Testis (tissue), 2 donors: ENCODE measurements around the gene NOC2L.

ENCODE experiments used
- POLR2A ChIP-seq: fragments of 450-650 bp; IDR thresholded peaks from one replicate; pipeline ENCODE4 v1.6.1; 2017; ENCODE audit warnings: antibody characterized with exemption, mild to moderate bottlenecking, moderate library complexity
- TF ChIP-seq, protein P1 (sequence below), 3 experiments: fragments of 450-650 bp in 2 of 3; fragments of 200-600 bp in 1 of 3; sonication (generic) in 1 of 3; IDR thresholded peaks; one replicate each; pipeline ENCODE4 v1.5.1; 2016 to 2019; ENCODE audit warnings: antibody characterized with exemption in 3 of 3, mild to moderate bottlenecking in 2 of 3, moderate library complexity in 1 of 3

DNA sequence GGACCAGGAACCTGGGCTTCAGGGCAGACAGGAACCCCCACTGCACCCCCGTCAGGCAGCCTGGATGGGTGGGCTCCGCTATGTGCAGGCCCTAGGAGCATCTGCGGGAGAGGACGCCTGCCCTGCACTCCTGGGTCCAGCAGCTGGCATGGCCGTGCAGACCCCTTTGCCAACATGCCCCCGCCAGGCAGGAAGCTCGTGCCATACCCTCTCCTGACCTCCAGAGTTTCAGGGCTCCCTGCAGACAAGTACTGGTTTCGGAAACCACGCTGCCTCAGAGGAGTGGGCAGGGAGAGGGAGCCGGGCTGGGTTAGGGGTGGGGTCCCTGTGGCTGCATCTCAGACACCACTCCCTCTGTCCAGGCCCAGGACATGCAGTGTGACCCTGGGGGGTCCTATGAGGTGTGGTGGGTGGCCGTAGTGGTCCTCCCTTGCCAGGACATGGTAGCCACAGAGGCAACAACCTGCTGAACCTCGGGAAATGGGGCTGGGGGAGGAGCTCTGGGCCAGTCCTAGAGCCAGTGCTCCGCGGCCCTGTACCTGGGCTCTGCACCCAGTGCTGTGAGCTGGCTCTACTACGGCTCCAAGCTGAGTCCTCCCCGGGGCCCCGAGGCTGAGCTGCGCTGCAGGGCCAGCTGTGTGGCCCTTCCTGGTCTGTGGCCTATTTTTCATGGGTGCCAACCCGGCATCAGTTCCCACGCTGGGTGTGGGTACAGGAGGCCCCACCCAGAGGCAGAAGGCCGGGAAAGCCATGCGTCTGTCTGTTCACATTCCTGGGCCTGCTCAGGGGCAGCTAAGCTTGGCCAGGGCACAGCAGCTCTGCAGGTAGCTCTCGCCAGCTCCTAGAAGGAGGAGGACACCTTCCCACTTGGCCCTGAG, 8.6 kb upstream of the NOC2L start:
- TF ChIP-seq, protein P1, sequence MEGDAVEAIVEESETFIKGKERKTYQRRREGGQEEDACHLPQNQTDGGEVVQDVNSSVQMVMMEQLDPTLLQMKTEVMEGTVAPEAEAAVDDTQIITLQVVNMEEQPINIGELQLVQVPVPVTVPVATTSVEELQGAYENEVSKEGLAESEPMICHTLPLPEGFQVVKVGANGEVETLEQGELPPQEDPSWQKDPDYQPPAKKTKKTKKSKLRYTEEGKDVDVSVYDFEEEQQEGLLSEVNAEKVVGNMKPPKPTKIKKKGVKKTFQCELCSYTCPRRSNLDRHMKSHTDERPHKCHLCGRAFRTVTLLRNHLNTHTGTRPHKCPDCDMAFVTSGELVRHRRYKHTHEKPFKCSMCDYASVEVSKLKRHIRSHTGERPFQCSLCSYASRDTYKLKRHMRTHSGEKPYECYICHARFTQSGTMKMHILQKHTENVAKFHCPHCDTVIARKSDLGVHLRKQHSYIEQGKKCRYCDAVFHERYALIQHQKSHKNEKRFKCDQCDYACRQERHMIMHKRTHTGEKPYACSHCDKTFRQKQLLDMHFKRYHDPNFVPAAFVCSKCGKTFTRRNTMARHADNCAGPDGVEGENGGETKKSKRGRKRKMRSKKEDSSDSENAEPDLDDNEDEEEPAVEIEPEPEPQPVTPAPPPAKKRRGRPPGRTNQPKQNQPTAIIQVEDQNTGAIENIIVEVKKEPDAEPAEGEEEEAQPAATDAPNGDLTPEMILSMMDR (IDR thresholded peaks at IDR 0.05): no peak
- TF ChIP-seq POLR2A: no peak
